CD1c-positive myeloid dendritic cell (primary cell): Measurements from ENCODE around the gene RNF207.

Experiments
- DNase-seq: peaks from one replicate; pipeline ENCODE4 v3.0.0-alpha.2; 2016; ENCODE audit errors: extremely low spot score

The RNF207 gene

DNA sequence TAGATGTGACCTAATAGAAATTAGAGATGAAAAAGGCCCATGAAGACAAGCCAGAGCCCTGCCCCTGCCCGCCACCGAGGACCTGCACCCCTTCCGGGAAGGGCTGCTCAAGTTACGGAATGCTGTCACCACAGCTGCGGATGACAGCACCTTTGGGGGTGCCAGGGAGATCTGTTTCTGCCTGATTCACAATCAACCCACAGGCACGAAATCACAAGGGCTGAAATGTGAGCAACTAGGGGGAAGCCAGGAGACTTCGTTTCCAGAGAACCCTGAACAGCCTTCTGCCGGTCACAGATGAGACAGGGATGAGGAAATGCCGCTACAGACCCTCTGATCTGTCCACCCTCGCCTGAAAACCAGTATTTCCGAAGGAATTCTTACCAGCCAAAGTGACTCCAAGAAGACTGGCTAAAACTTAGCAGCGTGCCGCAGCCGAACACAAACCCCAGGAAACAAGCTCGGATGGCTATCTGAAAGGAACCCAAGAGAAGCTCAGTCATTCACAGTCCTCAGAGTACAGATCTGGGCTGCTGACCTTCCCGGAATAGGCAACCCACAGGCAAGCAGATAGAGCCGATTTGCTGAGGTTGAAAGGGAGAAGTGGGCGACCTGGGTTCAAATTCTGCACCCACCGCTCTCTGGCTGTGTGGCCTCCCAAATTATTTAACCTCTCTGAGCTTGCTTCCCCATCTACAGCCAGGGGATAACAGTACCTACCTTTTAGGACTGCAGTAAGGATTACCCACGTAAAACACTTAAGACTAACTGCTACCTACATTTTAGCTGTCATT, 28.8 kb downstream of the RNF207 start:
- DNase-seq = no peak

DNA sequence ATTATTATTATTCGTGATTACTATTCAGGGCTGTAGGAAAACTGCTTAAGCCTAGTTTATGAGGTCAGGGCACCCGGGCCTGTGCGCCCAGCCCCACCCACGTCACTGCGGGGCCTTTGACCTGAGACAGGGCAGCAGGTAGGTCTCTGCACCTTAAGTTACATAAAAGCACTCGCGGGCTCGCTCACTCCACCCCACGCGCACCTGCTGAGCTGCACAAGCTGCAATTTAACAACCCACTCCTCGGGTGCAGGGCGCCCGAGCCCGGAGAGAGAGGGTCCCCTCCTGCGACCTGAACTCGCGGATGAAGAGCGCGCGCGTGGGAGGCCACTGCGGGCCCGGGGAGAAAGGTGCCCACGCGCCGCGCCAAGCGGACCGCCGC, 29.4 kb downstream of the RNF207 start:
- DNase-seq = no peak

DNA sequence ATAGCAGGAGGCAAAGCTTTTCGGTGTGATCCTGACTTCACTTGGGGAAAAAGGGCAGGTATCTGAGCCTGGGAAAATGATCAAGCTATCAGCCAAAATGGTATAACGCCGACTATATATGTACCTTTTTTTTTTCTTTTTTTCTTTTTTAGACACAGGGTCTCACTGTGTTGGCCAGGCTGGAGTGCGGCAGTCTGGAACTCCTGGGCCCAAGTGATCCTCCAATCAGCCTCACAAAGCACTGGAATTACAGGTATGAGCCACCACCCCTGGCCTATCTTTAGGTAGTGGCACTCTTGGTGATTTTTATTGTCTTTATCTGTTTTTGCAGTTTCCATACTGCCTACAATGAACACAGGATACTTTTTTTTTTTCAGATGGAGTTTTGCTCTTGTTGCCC, 31.2 kb downstream of the RNF207 start:
- no peak for DNase-seq

DNA sequence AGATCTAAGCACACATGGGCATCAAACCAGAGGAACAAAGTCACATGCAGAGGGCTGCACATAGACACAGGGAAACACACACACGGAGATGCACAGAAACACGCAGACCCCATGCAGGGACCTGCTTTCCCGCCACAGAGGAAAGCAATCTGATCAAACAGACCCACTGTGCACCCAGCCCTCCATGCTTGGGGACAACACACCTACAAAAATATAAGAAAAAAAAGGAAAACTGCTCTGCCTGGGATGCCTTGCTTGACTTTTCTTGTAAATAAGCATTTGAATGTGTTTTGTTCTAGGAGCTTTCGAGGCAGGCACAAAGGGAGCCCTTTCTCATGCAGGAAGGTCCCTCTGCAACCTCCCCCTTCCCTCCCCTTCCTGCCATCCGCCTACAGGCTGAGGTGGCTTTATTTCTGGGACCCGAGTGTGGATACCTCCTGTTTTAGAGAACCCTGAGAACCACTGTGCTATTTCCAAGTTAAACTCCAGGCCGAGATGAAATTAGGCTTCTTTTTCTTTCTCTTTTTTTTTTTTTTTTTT, 33.4 kb downstream of the RNF207 start:
- DNase-seq = no peak

DNA sequence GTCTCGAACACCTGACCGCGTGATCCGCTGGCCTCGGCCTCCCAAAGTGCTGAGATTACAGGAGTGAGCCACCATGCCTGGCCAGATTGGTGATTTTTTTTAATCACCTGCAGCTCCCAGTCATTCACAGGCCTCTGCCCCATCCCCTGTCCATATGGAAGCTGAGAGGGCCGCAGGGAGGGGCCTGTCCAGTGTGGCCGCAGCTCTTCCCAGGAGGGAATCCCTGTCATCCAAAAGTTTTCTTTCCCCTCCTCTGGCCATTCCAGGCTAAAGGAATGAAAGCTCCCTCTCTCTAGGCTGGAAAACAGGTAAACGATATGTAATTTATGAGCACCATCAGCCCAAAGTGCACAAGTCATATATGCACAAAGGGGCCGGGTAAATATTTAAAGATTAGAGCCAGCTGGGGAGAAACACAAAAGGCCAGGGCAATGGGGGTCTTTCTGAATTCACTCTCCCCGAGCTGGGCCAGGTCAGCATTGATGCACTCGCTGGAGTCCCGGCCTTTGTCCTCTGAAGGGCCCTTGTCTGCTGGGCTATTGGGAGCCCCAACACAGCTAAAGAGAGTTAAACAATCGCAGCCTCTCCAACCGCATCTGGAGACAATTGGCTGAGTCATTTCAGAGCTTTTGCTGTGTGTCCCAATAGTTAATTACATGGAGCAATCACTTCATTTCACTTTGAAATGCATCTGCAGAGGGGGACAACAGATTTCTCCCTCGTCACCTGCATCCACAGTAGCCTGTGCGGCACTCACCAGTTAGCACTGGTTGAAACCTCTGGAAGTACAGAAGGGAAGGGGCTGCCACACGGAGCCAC, 34.2 kb downstream of the RNF207 start:
- DNase-seq = no peak

DNA sequence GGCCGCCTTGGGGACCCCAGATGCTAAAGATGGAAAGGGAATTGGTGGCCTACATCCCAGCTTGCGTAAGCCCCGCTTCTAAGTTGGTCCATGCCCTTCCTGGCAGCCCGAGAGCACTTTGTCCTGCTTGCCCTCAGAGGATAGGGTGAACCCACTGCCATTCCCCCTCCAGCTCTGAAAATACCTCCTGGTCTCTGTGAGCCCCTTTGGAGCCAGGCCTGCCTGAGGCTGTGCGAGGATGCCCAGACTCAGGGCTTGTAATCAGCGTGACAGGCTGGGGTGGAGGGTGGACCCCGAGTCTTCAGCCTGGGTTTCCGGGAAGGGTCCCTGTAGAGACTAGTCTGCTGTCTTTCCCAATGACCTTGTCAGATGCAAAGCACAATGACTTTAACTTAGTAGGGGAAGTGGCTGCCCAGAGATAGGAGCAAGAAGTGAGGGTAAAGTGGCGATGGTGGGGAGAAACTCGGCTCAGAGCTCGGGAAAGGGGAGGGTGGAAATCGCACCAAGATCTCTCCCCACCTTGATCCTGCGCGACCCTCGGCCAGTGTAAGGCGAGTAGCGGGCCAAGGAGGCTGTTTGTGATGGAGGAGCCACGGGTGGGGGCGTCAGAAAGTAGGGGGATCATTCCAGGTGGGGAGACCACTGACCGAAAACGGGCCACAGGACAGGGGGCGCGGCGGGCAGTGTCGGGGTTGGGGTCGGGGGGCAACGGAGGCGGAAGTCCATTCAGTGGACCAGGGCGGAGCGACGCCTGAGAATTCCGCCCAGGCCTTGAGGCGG, 35.4 kb downstream of the RNF207 start:
- no peak for DNase-seq

DNA sequence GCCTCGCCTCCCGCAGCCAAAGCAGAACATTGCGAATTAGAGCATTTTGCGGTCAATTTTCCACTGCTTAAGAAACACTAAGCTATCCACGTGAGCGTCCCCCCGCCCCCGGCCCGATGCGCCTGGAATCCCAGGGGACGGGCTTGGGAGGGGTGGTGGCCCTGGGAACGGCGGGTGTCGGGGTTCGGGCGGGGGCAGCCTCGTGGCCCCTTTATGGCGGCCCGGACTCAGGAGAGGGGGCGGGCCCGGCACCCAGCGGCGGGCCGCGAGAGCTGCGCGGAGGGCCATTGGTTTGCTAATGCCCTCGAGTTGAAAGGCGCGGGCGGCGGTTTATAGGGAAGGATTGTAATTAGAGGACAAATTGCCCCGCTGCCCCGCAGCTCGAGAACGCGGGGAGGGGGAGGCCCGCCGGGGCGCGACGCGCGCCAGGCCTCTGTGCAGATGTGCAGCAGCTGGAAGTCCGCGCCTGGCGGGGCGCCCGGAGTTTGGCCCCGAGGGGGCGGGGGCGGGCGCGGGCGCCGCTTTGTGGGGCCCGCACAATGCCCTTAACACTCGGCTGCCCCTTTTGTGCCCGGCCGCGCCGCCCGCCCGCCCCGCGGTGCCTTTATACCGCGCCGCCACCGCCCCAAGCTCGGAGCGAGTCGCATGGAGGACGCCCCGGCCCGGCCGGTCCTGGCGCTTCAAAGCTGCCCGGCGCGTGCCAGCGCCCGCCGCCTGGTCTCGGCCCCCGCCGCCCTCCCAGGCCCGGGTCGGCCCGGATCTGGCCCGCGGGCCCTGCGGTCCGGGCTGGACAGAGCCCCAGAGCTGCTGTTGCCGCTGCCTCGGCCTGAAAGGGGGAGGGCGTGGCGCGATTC, 36.2 kb downstream of the RNF207 start:
- no peak for DNase-seq

DNA sequence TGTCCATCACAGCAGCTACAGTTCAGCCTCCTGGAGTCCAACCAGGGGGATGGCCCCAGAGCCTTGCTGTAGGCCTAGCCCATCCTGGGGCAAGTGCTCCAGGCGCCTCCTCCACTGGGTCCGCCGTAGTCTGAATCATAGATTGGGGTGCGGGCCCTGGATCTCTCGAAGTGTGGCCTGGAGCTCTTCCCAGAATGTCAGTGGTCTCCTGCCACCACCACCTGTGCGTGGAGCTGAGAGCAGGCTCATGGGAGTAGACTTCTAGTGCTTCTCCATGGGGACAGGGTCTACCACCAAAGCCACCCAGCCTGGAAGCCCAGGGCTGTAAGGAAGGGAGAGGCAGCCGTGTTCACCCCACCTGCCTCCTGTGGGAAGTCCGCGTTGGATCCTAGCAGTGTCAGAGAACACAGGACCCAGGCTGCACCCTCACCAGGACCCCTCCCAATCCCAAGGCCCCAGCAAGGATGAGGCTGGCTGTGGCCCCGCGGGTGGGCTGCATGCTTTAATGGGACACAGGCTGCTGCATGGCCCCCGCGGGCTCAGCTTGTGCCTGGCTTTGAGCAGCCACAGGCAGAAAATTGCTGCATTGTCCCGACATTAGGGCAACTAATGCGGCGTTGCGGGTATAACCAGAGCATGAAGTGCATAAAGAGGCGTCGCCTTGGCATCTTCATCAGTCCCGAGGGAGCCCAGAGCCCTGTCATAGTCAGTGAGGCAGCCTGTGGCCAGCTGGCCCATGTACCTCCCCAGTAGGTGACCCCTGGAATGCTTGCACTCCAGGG, 37.3 kb downstream of the RNF207 start:
- DNase-seq = no peak

DNA sequence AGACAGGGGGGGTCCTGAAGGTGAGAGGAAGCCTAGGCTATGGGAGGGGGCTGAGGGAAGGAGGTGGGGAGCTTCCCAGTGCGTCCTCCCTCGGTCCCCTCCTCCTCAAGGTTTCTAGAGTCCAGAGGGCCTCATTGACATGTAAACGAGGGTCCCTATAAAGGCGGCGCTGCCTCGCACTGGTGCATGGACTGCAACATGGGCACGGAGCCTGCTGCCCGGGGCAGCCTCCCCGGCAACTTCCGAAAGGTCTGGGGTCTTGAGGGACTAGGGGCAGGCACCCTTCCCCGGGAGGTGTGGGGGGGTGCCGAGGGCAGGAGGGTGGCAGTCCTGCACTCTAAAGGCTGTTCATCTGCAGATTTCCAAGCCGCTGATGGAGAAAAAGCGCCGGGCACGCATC, 38.1 kb downstream of the RNF207 start, which contains the start of gene HES3:
Gene HES3 (plus strand): TSS at position 187 of the 400 bp plus-strand sequence. CDS start 187 bp downstream, at position 374.
- no peak for DNase-seq

DNA sequence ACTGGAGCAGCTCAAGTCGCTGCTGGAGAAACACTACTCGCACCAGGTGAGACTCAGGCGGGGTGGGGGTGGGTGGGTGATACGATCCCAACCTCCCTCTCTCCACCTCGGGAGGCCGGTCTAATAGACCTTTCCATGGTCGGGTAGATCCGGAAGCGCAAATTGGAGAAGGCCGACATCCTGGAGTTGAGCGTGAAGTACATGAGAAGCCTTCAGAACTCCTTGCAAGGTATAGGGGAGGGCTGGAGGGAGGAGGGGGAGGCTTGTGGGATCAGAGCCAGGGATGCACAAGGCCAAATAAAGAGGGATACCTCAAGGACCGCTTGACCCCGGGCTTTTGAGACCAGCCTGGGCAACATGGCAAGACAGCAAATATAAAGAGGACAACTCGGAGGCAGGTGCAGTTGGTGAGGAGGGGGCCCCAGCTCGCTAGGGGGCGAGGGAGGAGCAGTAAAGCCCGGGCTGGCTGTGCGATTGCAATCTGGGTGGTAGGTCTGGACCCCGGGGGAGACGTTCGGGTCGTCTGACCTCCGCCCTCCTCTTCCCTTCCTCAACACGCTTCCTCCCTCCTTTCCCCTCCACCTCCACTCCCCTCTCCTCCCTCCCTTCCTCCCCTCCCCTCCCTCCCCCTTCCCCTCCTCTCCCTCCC, 38.6 kb downstream of the RNF207 start:
- DNase-seq = no peak

DNA sequence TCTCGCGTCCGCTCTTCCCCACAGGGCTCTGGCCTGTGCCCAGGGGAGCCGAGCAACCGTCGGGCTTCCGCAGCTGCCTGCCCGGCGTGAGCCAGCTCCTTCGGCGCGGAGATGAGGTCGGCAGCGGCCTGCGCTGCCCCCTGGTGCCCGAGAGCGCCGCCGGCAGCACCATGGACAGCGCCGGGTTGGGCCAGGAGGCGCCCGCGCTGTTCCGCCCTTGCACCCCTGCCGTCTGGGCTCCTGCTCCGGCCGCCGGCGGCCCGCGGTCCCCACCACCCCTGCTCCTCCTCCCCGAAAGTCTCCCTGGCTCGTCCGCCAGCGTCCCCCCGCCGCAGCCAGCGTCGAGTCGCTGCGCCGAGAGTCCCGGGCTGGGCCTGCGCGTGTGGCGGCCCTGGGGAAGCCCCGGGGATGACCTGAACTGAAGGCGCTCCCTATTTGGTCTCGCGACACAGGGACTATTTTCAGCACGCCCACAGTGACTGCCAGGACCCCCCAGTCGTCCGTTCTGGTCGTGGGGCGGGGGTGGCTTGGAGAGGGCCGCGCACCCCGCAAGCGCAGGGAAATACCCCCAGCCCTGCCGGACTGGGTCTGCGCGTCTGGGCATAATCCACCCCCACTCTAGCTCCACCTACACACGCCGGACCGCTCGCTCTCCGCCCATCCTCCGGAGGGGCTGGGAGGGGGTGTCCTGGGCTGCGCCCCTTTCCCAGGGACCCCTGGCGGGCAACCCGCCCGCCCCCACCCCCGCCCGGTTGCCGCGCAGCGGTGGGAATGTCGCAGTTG, 39.4 kb downstream of the RNF207 start:
- peak; percentile 91 for DNase-seq

DNA sequence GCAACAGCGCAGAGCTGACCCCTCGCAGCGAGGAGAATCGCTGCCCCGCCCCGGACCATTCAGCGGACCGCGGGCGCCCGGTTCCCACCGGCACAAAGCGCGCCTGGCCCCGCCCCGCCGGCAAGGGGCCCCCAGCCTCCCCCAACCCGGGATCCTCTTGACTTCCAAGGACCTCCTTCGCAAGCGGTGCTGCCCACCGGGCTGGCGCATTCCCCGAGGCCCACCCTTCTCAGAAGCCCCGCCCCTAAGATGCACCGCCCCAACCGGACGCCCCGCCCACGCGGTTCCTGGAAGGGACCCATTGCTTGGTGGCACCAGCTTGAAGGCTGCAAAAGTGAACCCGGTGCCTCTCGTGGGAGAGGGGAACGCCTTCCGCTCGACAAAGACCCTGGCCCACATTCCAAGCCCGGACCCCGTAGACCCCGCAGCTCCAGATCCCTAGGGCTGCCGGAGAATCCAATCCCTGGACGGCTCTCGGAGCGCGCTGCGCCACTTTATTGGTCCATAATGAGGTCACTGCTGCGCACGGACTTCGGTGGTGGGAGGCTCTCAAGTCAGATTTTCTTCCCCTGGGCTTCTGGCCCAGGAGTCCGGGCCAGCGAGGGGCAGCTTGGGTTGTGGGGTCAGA, 40.1 kb downstream of the RNF207 start:
- DNase-seq = no peak

DNA sequence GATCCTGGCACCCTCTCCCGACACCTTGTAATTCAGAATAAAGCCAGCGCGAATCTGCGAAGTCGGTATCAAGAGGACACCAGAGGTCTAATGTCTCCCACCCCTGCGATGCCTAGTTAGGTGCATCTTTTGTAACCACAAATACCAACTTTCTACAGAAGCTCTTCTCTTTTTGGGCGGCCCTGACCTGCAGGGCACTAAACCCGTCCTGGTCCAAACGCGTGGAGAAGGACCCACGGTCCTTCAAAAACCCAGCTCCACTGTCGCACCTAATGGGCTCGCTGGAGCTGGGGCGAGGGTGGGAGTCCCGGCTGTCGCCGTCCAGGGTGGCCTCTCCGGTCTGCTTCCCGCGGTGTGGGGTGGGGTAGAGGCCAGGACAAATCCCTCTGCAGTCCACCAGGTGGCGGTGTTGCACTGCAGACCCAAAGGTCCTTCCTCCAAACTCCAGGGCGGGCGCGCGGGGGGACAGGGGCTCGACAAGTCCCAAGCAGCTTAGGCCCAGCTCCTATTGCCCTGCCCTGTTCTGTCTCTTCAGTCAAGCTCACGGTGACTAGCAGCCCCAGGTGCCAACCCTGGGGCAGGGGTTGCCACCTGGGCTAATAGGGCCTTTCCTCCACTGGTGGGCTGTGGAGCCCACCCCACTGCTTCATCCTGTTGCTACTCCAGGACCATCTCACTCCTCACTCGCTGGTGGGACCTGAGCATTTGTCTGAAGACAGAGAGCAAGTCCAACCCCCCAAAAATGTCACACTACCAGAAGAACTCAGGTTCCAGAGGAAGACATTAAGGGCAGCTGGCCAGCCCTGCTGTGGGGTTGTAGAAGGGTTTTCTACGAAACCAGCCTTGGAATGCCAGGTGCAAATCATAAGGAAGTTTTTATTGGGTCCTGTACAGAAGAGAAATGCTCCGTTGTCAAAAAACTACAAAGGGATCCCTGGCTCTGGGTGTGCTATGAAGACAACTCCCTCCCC, 40.9 kb downstream of the RNF207 start:
- DNase-seq = peak; percentile 84

DNA sequence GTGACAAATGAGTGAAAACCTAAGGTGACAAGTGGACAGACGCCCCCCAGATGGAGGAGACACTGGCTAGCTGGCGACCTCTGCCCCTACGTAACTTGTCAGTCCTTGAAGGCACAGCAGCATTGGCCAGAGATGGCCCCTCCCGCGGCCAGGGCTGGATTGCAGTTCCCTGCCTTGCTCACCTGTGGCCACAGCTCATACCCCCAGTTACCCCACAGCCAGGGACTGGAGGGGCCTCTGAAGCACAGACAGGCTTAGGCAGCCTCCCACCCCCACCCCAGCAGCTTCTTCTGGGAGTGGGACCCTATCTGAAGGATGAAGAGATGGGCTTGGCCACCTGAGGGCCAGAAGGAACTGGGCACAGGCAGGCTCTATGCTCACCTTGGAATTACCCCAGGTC, 41.7 kb downstream of the RNF207 start:
- no peak for DNase-seq

DNA sequence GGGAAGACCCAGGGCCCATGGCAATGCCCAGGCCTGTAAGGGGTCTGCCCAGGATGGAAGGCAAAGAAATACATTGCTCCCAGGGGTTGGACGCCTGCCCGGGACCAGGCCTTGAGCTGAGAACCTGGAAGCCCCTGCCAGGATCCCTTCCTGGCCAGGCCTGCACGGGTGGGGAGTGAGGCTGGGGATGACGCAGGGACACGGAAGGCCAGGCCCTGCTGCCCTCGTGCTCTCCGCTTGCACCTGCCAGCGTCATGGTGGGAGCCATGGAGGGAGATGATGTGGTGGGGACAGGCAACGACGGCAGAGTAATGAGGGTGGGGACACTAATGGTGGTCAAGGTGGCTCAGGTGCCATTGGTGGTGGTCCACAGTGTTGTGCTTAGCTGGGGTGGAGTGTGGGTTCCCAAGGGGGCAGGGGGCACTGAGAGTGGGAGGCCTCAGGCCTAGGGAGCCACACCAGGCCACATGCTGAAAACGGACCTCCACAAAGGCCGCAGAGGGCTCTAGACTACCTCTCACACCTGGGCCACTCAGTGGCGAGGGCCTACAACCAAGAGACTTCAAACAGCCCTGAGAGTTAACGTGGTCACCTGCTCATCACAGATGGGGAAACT, 42.4 kb downstream of the RNF207 start:
- DNase-seq = no peak

DNA sequence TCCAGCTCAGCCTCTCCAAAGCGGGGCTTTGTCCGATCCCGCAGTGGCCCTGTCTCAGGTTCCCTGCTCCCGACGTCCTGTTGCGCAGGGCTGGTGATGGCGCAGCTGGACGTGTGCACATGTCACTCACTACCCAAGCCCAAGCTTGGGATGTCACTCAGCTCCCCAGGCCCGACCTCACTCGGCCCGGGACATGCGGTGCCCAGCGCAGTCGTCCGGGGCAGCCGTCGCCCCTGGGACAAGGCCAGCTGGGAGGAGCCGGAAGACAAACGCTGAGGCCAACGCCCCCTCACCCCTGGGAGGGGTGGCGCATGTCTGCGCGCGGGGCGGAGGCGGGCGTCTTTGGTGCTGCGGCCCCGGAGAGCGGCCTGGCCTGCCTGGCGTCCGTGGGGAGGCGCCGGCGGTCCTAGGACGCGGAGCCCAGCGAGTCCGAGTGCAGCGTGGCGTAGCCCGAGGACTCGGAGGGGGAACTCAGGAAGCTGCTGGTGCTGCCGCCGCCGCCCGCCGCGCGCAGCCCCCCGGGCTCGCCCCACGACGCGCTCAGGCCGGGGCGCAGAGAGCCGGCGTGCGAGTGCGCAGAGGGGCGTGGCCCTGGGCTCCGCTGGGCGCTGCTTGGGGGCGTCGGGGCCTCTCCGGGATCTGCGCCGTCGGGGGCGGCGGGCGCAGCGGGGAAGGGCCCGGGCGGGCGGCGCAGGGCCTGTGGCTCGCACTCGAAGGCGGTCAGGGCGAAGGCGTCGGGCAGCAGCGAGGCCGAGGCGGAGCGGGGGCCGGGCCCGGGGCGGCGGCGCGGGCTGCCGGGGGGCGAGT, 43.2 kb downstream of the RNF207 start:
- peak; percentile 43 for DNase-seq
